HuH-7 (cell line): Measurements from ENCODE around the gene TRMT44.

ENCODE experiments used
- DNase-seq: peaks from one replicate; pipeline ENCODE4 v3.0.0; 2011; ENCODE audit warnings: low spot score

TRMT44 gene

GRCh38 chr4:8434251-8435073 is 6.1 kb upstream of the TRMT44 start:
- no peak for DNase-seq

- DNase-seq: no peak
Measured at GRCh38 chr4:8435656-8436121, 4.9 kb upstream of the TRMT44 start.

- no peak for DNase-seq
Measured at GRCh38 chr4:8437281-8437680, 3.3 kb upstream of the TRMT44 start.

- DNase-seq: no peak
Measured at GRCh38 chr4:8438743-8439142, 1.8 kb upstream of the TRMT44 start.

GRCh38 chr4:8439168-8439567 is 1.4 kb upstream of the TRMT44 start:
- no peak for DNase-seq

- DNase-seq: peak; percentile 23
Measured at GRCh38 chr4:8439914-8440491, 574 bp upstream of the TRMT44 start.

- DNase-seq: no peak
Measured at GRCh38 chr4:8441499-8442091, 1.0 kb downstream of the TRMT44 start.

- no peak for DNase-seq
Measured at GRCh38 chr4:8442596-8443358, 2.2 kb downstream of the TRMT44 start.

- DNase-seq: no peak
Measured at GRCh38 chr4:8443801-8444200, 3.2 kb downstream of the TRMT44 start.

GRCh38 chr4:8446122-8446521 is 5.5 kb downstream of the TRMT44 start:
- DNase-seq: no peak

GRCh38 chr4:8451440-8452182 is 11.0 kb downstream of the TRMT44 start:
- DNase-seq: no peak

GRCh38 chr4:8453957-8454356 is 13.4 kb downstream of the TRMT44 start:
- DNase-seq: no peak

GRCh38 chr4:8457646-8458252 is 17.2 kb downstream of the TRMT44 start:
- no peak for DNase-seq

GRCh38 chr4:8459867-8460445 is 19.4 kb downstream of the TRMT44 start:
- DNase-seq: no peak

GRCh38 chr4:8461086-8461485 is 20.5 kb downstream of the TRMT44 start:
- no peak for DNase-seq

- no peak for DNase-seq
Measured at GRCh38 chr4:8461616-8462015, 21.0 kb downstream of the TRMT44 start.

- DNase-seq: no peak
Measured at GRCh38 chr4:8463811-8464210, 23.2 kb downstream of the TRMT44 start.

GRCh38 chr4:8464381-8464780 is 23.8 kb downstream of the TRMT44 start:
- no peak for DNase-seq

GRCh38 chr4:8465615-8466611 is 25.3 kb downstream of the TRMT44 start:
- no peak for DNase-seq

GRCh38 chr4:8467016-8467415 is 26.4 kb downstream of the TRMT44 start:
- DNase-seq: no peak
